GM23338 (cell line): ENCODE results near the gene DLL1. TPM values are rescaled to one million over a fixed set of nuclear protein-coding genes. Genes with fewer than 3 reads are reported as not detected.

Source experiments
- ATAC-seq: fragments of 200-7000 bp; cut with Tn5 transposase; 3 replicates; pipeline ENCODE4 v1.9.1; 2020
- DNase-seq: peaks from one replicate; pipeline ENCODE4 v3.0.0-alpha.2; 2015; ENCODE audit warnings: low spot score
- H2AFZ ChIP-seq: fragments of 200-600 bp; sonication (generic); 2 replicates; pipeline ENCODE4 v1.8.0; 2016; ENCODE audit warnings: antibody characterized with exemption, mild to moderate bottlenecking, moderate library complexity
- H3F3A ChIP-seq: fragments of 200-600 bp; sonication (generic); replicated peaks from 2 replicates; pipeline ENCODE4 v1.8.0; 2017; ENCODE audit warnings: antibody characterized with exemption, mixed run types, low read depth
- H3K27ac ChIP-seq: fragments of 200-600 bp; sonication (generic); 2 replicates; pipeline ENCODE4 v1.6.1; 2016; ENCODE audit warnings: low read depth
- H3K27me3 ChIP-seq: fragments of 200-600 bp; sonication (generic); 2 replicates; pipeline ENCODE4 v1.8.0; 2016; ENCODE audit warnings: mild to moderate bottlenecking, mixed run types, moderate library complexity; ENCODE audit not compliant: insufficient read depth
- H3K36me3 ChIP-seq: fragments of 200-600 bp; sonication (generic); 2 replicates; pipeline ENCODE4 v1.8.0; 2016; ENCODE audit warnings: mild to moderate bottlenecking; ENCODE audit not compliant: insufficient read depth
- H3K4me1 ChIP-seq: fragments of 200-600 bp; sonication (generic); 2 replicates; pipeline ENCODE4 v1.8.0; 2016; ENCODE audit warnings: mild to moderate bottlenecking, moderate library complexity; ENCODE audit not compliant: insufficient read depth
- H3K4me2 ChIP-seq: fragments of 200-600 bp; sonication (generic); 2 replicates; pipeline ENCODE4 v1.7.1; 2017; ENCODE audit warnings: mixed run types
- H3K4me3 ChIP-seq: fragments of 200-600 bp; sonication (generic); 2 replicates; pipeline ENCODE4 v1.6.1; 2016; ENCODE audit warnings: mixed run types
- H3K79me2 ChIP-seq: fragments of 200-600 bp; sonication (generic); replicated peaks from 2 replicates; pipeline ENCODE4 v1.8.0; 2017; ENCODE audit warnings: mild to moderate bottlenecking; ENCODE audit not compliant: insufficient read depth
- H3K9me2 ChIP-seq: fragments of 200-600 bp; sonication (generic); 2 replicates; pipeline ENCODE4 v1.8.0; 2017; ENCODE audit not compliant: insufficient read depth
- H4K20me1 ChIP-seq: fragments of 200-600 bp; sonication (generic); replicated peaks from 2 replicates; pipeline ENCODE4 v1.8.0; 2017; ENCODE audit warnings: mild to moderate bottlenecking; ENCODE audit not compliant: insufficient read depth
- H3K27ac Mint-ChIP-seq: 2 replicates; pipeline ENCODE4 v1.8.0; 2020; ENCODE audit warnings: inconsistent platforms, mild to moderate bottlenecking, moderate library complexity, mixed read lengths
- H3K27me3 Mint-ChIP-seq: 3 replicates; pipeline ENCODE4 v1.8.0; 2022; ENCODE audit warnings: low read depth, mild to moderate bottlenecking, moderate library complexity, mixed read lengths, inconsistent platforms; ENCODE audit not compliant: insufficient read depth, poor library complexity
- H3K36me3 Mint-ChIP-seq: 3 replicates; pipeline ENCODE4 v1.8.0; 2021; ENCODE audit warnings: low read depth, mild to moderate bottlenecking, inconsistent platforms, moderate library complexity, mixed read lengths
- H3K4me1 Mint-ChIP-seq: 3 replicates; pipeline ENCODE4 v1.8.0; 2020; ENCODE audit warnings: mild to moderate bottlenecking, inconsistent platforms, mixed read lengths
- H3K4me3 Mint-ChIP-seq: 3 replicates; pipeline ENCODE4 v1.8.0; 2021; ENCODE audit warnings: moderate library complexity, mild to moderate bottlenecking, inconsistent platforms, mixed read lengths
- H3K9me3 Mint-ChIP-seq: 3 replicates; pipeline ENCODE4 v1.8.0; 2020; ENCODE audit warnings: moderate library complexity, mild to moderate bottlenecking, inconsistent platforms, mixed read lengths
- CREB1 ChIP-seq: fragments of 250-450 bp; sonication (Bioruptor Pico); IDR thresholded peaks from 2 replicates; pipeline ENCODE4 v1.5.0; 2020; ENCODE audit warnings: low read depth, mild to moderate bottlenecking, moderate library complexity
- EZH2 ChIP-seq: fragments of 200-600 bp; sonication (generic); IDR thresholded peaks from one replicate; pipeline ENCODE4 v1.8.0; 2017; ENCODE audit warnings: antibody characterized with exemption, mild to moderate bottlenecking, low read depth; ENCODE audit not compliant: unreplicated experiment
- EZH2phosphoT487 ChIP-seq: fragments of 200-600 bp; sonication (generic); IDR thresholded peaks from one replicate; pipeline ENCODE4 v1.8.1; 2018; ENCODE audit warnings: antibody characterized with exemption; ENCODE audit not compliant: unreplicated experiment
- JUNB ChIP-seq: IDR thresholded peaks from one replicate; pipeline ENCODE4 v1.6.1; 2016; ENCODE audit warnings: antibody characterized with exemption; ENCODE audit not compliant: unreplicated experiment
- NANOG ChIP-seq: IDR thresholded peaks from 2 replicates; pipeline ENCODE4 v1.6.1; 2016; ENCODE audit warnings: antibody characterized with exemption, borderline replicate concordance
- POLR2AphosphoS5 ChIP-seq: IDR thresholded peaks from 2 replicates; pipeline ENCODE4 v1.6.1; 2016; ENCODE audit warnings: antibody characterized with exemption, low read depth
- REST ChIP-seq: IDR thresholded peaks from one replicate; pipeline ENCODE4 v1.6.1; 2018; ENCODE audit warnings: antibody characterized with exemption; ENCODE audit not compliant: unreplicated experiment
- STAT1 ChIP-seq: IDR thresholded peaks from one replicate; pipeline ENCODE4 v1.6.1; 2016; ENCODE audit warnings: antibody characterized with exemption; ENCODE audit not compliant: unreplicated experiment
- ZNF114 ChIP-seq: fragments of 250-450 bp; sonication (Bioruptor Pico); IDR thresholded peaks from 2 replicates; pipeline ENCODE4 v1.5.0; 2020; ENCODE audit warnings: mild to moderate bottlenecking, moderate library complexity
- ZNF331 ChIP-seq: fragments of 250-450 bp; sonication (Bioruptor Pico); IDR thresholded peaks from 2 replicates; pipeline ENCODE4 v1.5.0; 2020; ENCODE audit warnings: low read depth, mild to moderate bottlenecking, moderate library complexity
- ZNF462 ChIP-seq: fragments of 250-450 bp; sonication (Bioruptor Pico); IDR thresholded peaks from 2 replicates; pipeline ENCODE4 v1.5.0; 2020; ENCODE audit warnings: mild to moderate bottlenecking, moderate library complexity
- polyA plus RNA-seq: library from polyadenylated mRNA; unstranded; fragments of >200 nt; fragmentation: Nextera tagmentation; extraction: Ambion mirVana; gene quantifications from 2 replicates; pipeline ENCODE4 v1.2.1, GENCODE V29; 2016
- total RNA-seq: library from RNA; depleted of rRNA; stranded (reverse); fragments of >200 nt; shearing (Covaris generic); gene quantifications from 2 replicates; pipeline ENCODE4 v1.2.3, GENCODE V29; 2014

The DLL1 gene
- total and polyA plus RNA-seq, 2 experiments from 2014 or later: 2.2 to 4.6 TPM

- Mint-ChIP-seq H3K4me3 (no peak overlapping the region), H3K27ac (no peak overlapping the region), H3K9me3 (no peaks in the 10 kb centered on the region), H3K27me3 (peaks cover 15% of the 10 kb centered on the region), H3K36me3 (no peaks in the 10 kb centered on the region), H3K4me1 (peaks cover 14% of the 10 kb centered on the region)
- H3K4me2 ChIP-seq: no peak overlapping the region
- no peak for DNase-seq
- no peaks in the 10 kb centered on the region for H3K36me3 ChIP-seq
- H3K79me2 ChIP-seq: no peaks in the 10 kb centered on the region
- ATAC-seq: no peak
- no peaks in the 10 kb centered on the region for H3K9me2 ChIP-seq
- no peak overlapping the region for H3K4me3 ChIP-seq
- no peaks in the 10 kb centered on the region for H4K20me1 ChIP-seq
- H3F3A ChIP-seq: no peaks in the 10 kb centered on the region
- H3K27me3 ChIP-seq: no peaks in the 10 kb centered on the region
- H3K27ac ChIP-seq: no peak overlapping the region
- H3K4me1 ChIP-seq: 0 out of 2 replicates have a peak, but pooled peaks cover 7% of the 10 kb centered on the region
- no peak overlapping the region for H2AFZ ChIP-seq
- TF ChIP-seq ZNF114 (CRISPR knock-in tag) (no peak), JUNB (no peak), CREB1 (CRISPR knock-in tag) (no peak), NANOG (no peak)
Observed at GRCh38 chr6:170274713-170275560, 15.9 kb downstream of the DLL1 start.

- Histone ChIP-seq H4K20me1 (no peaks in the 10 kb centered on the region), H3K27ac (no peak overlapping the region), H2AFZ (no peak overlapping the region), H3K36me3 (no peaks in the 10 kb centered on the region), H3K9me2 (no peaks in the 10 kb centered on the region), H3K4me3 (no peak overlapping the region), H3K79me2 (no peaks in the 10 kb centered on the region), H3K4me2 (no peak overlapping the region), H3K4me1 (0 out of 2 replicates have a peak, but pooled peaks cover 3% of the 10 kb centered on the region), H3K27me3 (no peaks in the 10 kb centered on the region), H3F3A (no peaks in the 10 kb centered on the region)
- ATAC-seq (no peak), DNase-seq (no peak)
- Mint-ChIP-seq H3K4me3 (no peak overlapping the region), H3K4me1 (peaks cover 18% of the 10 kb centered on the region), H3K27ac (no peak overlapping the region), H3K36me3 (no peaks in the 10 kb centered on the region), H3K27me3 (peaks cover 15% of the 10 kb centered on the region), H3K9me3 (no peaks in the 10 kb centered on the region)
- no peak for TF ChIP-seq REST
- no peak for TF ChIP-seq ZNF462 (CRISPR knock-in tag)
- no peak for TF ChIP-seq NANOG
- no peak for TF ChIP-seq STAT1
- no peak for TF ChIP-seq EZH2
- no peak for TF ChIP-seq CREB1 (CRISPR knock-in tag)
- no peak for TF ChIP-seq ZNF114 (CRISPR knock-in tag)
- no peak for TF ChIP-seq EZH2phosphoT487
- no peak for TF ChIP-seq POLR2AphosphoS5
- TF ChIP-seq JUNB: no peak
- TF ChIP-seq ZNF331: no peak
Observed at GRCh38 chr6:170273681-170274080, 17.2 kb downstream of the DLL1 start.
